CD4-positive, alpha-beta T cell treated with Interleukin-2 at 100 ng/mL for 4 hours (primary cell): ENCODE measurements around the gene SHLD1.

Source experiments
- DNase-seq: peaks from one replicate; pipeline ENCODE4 v3.0.0-alpha.2; 2020; ENCODE audit warnings: low spot score

SHLD1 gene

GRCh38 chr20:5820738-5821137 lies 70.5 kb downstream of the SHLD1 start:
- no peak for DNase-seq

GRCh38 chr20:5821627-5822215 lies 71.5 kb downstream of the SHLD1 start:
- no peak for DNase-seq

GRCh38 chr20:5822569-5822968 lies 72.4 kb downstream of the SHLD1 start:
- no peak for DNase-seq

GRCh38 chr20:5825130-5825719 lies 75.0 kb downstream of the SHLD1 start:
- no peak for DNase-seq

- no peak for DNase-seq
Observed at GRCh38 chr20:5827098-5827853, 77.1 kb downstream of the SHLD1 start.

- no peak for DNase-seq
Observed at GRCh38 chr20:5827861-5828260, 77.7 kb downstream of the SHLD1 start.

GRCh38 chr20:5829241-5829809 lies 79.1 kb downstream of the SHLD1 start:
- DNase-seq: no peak

- DNase-seq: no peak
Observed at GRCh38 chr20:5831539-5832237, 81.5 kb downstream of the SHLD1 start.

GRCh38 chr20:5833309-5833941 lies 83.2 kb downstream of the SHLD1 start:
- DNase-seq: no peak

GRCh38 chr20:5834436-5835005 lies 84.3 kb downstream of the SHLD1 start:
- no peak for DNase-seq

- DNase-seq: peak; percentile 70
Observed at GRCh38 chr20:5835321-5835821, 85.2 kb downstream of the SHLD1 start.

- DNase-seq: peak; percentile 72
Observed at GRCh38 chr20:5835871-5836270, 85.7 kb downstream of the SHLD1 start.

- peak; percentile 54 for DNase-seq
Observed at GRCh38 chr20:5836569-5836968, 86.4 kb downstream of the SHLD1 start.

GRCh38 chr20:5840411-5841002 lies 90.3 kb downstream of the SHLD1 start:
- DNase-seq: no peak

- no peak for DNase-seq
Observed at GRCh38 chr20:5841522-5841921, 91.3 kb downstream of the SHLD1 start.

- no peak for DNase-seq
Observed at GRCh38 chr20:5842465-5842864, 92.3 kb downstream of the SHLD1 start.

GRCh38 chr20:5843054-5843592 lies 92.9 kb downstream of the SHLD1 start:
- DNase-seq: peak; percentile 54

GRCh38 chr20:5844063-5844681 lies 94.0 kb downstream of the SHLD1 start:
- peak; percentile 86 for DNase-seq

- DNase-seq: peak; percentile 83
Observed at GRCh38 chr20:5845681-5846615, 95.7 kb downstream of the SHLD1 start.
